Measurements from ENCODE around the gene ADAMTS3. TPM values are rescaled to one million over a fixed set of nuclear protein-coding genes. Genes with fewer than 3 reads are reported as not detected.

The ADAMTS3 gene
- total and polyA plus RNA-seq, 2 of the 13 experiments (the other 11 are each of a cell fraction or from before 2014, with no cell fraction given): not detected

- TF ChIP-seq PLSCR1 (CRISPR knock-in tag; IDR thresholded peaks at IDR 0.05; ENCODE audit: borderline replicate concordance): no peak
Measured at GRCh38 chr4:72486991-72487390, 82.0 kb downstream of the ADAMTS3 start (continued).

- H3K79me2 ChIP-seq (ENCODE audit: insufficient read depth, low read length): no peaks in the 10 kb centered on the region
- CTCF ChIA-PET (ENCODE audit: low intra/inter-chr PET ratio, low total read pairs): no interaction called here
- H3K27me3 ChIP-seq (ENCODE audit: control insufficient read depth in 1 of 2, insufficient read depth in 2 of 2, low read length in 2 of 2): no peaks in the 10 kb centered on the region
- DNase-seq (ENCODE audit: low spot score) (no peak), FAIRE-seq (no peak), ATAC-seq (no peak)
- POLR2A ChIA-PET: no interaction called here
- in situ Hi-C loops (cut with HindIII; ENCODE audit: extremely low pct_ligation_motif_present, low pct_unique_long_range_greater_than_20kb): no loop called here
- intact Hi-C loops (cut with micrococcal nuclease; ENCODE audit: unreplicated experiment): no loop called here
- H3K4me3 ChIP-seq (replicated peaks in 1 of 3; ENCODE audit: insufficient read depth in 1 of 3, low read depth in 2 of 3, low read length in 3 of 3): no peak overlapping the region
- no peaks in the 10 kb centered on the region for H3K36me3 ChIP-seq (replicated peaks in 1 of 2; ENCODE audit: control insufficient read depth in 1 of 2, insufficient read depth in 2 of 2, low read length in 2 of 2)
- no peaks in the 10 kb centered on the region for H4K20me1 ChIP-seq (ENCODE audit: insufficient read depth, low read length)
- no peaks in the 10 kb centered on the region for H3K4me1 ChIP-seq (ENCODE audit: insufficient read depth, low read length)
- WGBS (ENCODE audit: low lambda C conversion rate): 3% methylated on average over 1 of the region's 1 CpG
- H2AFZ ChIP-seq (ENCODE audit: low read length): no peak overlapping the region
- no TSS peak for BruUV-seq (replicated peaks)
- no peak overlapping the region for H3K27ac ChIP-seq (ENCODE audit: extremely low read length, insufficient read depth, low read length)
- H3K9ac ChIP-seq (ENCODE audit: insufficient read depth, low read depth, low read length): no peak overlapping the region
- no peaks in the 10 kb centered on the region for H3K9me3 ChIP-seq (ENCODE audit: low read length)
- H3K4me2 ChIP-seq (ENCODE audit: low read depth, low read length): no peak overlapping the region
- no peak for TF ChIP-seq HMGXB3 (CRISPR knock-in tag; IDR thresholded peaks at IDR 0.05; ENCODE audit: borderline replicate concordance)
- TF ChIP-seq ZNF609 (CRISPR knock-in tag; IDR thresholded peaks at IDR 0.05; ENCODE audit: borderline replicate concordance): no peak
- no peak for TF ChIP-seq ZNF816 (CRISPR knock-in tag; IDR thresholded peaks at IDR 0.05; ENCODE audit: borderline replicate concordance)
- TF ChIP-seq NPAS2 (CRISPR knock-in tag; IDR thresholded peaks at IDR 0.05; ENCODE audit: borderline replicate concordance): no peak
- no peak for TF ChIP-seq ZNF33A (CRISPR knock-in tag; IDR thresholded peaks at IDR 0.05; ENCODE audit: borderline replicate concordance)
- no peak for TF ChIP-seq ZSCAN29 (CRISPR knock-in tag; conservative IDR thresholded peaks at IDR 0.05)
- TF ChIP-seq RNF219 (CRISPR knock-in tag; IDR thresholded peaks at IDR 0.05): no peak
Measured at GRCh38 chr4:72484981-72485380, 84.0 kb downstream of the ADAMTS3 start.

Data from HepG2 (cell line).